Esophagus squamous epithelium (tissue), 5 donors: ENCODE measurements around the gene DAB2. TPM values are rescaled to one million over a fixed set of nuclear protein-coding genes. Genes with fewer than 3 reads are reported as not detected.

Experiments used
- DNase-seq: peaks from one replicate; lab custom pipeline; 2025; lab: John Stamatoyannopoulos, UW
- H3K27ac ChIP-seq, 4 donors: fragments of 200-600 bp; sonication (generic); one replicate each; pipeline ENCODE4 v1.5.1; 2016 to 2019; ENCODE audit warnings: mild to moderate bottlenecking in 1 of 4
- H3K27me3 ChIP-seq, 4 donors: fragments of 200-600 bp; sonication (generic); 1 replicate in 3 of 4; 2 replicates in 1 of 4; pipeline versions ENCODE4 v1.5.1 to v1.6.0; 2017 to 2021; ENCODE audit warnings: antibody characterized with exemption in 1 of 4
- H3K36me3 ChIP-seq, 3 donors: fragments of 200-600 bp; sonication (generic); one replicate each; pipeline ENCODE4 v1.5.1; 2016 to 2019
- H3K4me1 ChIP-seq, 3 donors: fragments of 200-600 bp; sonication (generic); one replicate each; pipeline ENCODE4 v1.5.1; 2017 to 2019
- H3K4me3 ChIP-seq, 4 donors: fragments of 200-600 bp; sonication (generic); 1 replicate in 3 of 4; 2 replicates in 1 of 4; pipeline ENCODE4 v1.5.1; 2016 to 2019; ENCODE audit warnings: mild to moderate bottlenecking in 2 of 4, moderate library complexity in 1 of 4
- H3K9me3 ChIP-seq, 3 donors: fragments of 200-600 bp; sonication (generic); one replicate each; pipeline ENCODE4 v1.5.1; 2016 to 2019
- POLR2A ChIP-seq, 4 donors: fragments of 450-650 bp; IDR thresholded peaks; one replicate each; pipeline ENCODE4 v1.6.1; 2017; ENCODE audit warnings: antibody characterized with exemption in 4 of 4, mild to moderate bottlenecking in 4 of 4, moderate library complexity in 3 of 4
- WGBS, 2 donors: methylation state at CpG; one replicate each; pipeline ENCODE4 v1.1.5; 2018; 5-methylcytosine and 5-hydroxymethylcytosine counted together
- intact Hi-C: fragments of 100-400 bp; cut with DNase I; formaldehyde crosslinking; loops from one replicate; pipeline ENCODE4 v1.15.0; 2022
- total RNA-seq, 4 donors: library from RNA; depleted of rRNA; stranded (reverse); fragments of >200 nt; gene quantifications; one replicate each; pipeline ENCODE4 v1.1.0, GENCODE V29; 2016
- TF ChIP-seq, protein P1 (sequence below), 6 experiments: fragments of 450-650 bp in 4 of 6; fragments of 200-600 bp in 2 of 6; sonication (generic) in 2 of 6; IDR thresholded peaks; one replicate each; pipeline ENCODE4 v1.5.1; 2016 to 2019; ENCODE audit warnings: antibody characterized with exemption in 6 of 6, mild to moderate bottlenecking in 4 of 6, moderate library complexity in 4 of 6
- donor health status: DM: yes; HTN: yes; CAD: no.

DAB2 gene
- total RNA-seq, 4 donors from 2014 or later, result 0.95 to 35.1 (median 11.8) TPM

DNA sequence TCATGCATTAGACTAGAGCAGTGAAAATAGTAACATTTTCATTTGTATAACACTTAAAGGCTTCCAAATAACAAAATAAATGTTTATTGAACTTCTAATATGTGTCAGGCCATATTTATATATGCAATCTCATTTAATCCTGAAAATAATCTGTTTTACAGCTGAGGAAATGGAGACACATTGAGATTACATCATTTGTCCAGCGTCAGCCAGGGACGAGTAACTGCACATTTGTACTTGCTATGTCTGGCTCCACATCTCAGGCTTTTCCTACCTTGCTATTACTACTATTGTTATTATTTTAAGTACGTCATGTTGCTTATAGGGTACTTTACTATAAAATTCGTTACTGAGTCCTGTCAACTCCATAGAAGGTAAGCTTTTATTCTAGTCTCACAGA, 56.7 kb downstream of the DAB2 start:
- H3K27ac ChIP-seq, result no peak overlapping the region
- no peaks in the 10 kb centered on the region for H3K27me3 ChIP-seq
- no peaks in the 10 kb centered on the region for H3K4me1 ChIP-seq
- no peak for DNase-seq
- H3K9me3 ChIP-seq, result no peaks in the 10 kb centered on the region
- TF ChIP-seq POLR2A (IDR thresholded peaks at IDR 0.05), result no peak
- TF ChIP-seq, protein P1, sequence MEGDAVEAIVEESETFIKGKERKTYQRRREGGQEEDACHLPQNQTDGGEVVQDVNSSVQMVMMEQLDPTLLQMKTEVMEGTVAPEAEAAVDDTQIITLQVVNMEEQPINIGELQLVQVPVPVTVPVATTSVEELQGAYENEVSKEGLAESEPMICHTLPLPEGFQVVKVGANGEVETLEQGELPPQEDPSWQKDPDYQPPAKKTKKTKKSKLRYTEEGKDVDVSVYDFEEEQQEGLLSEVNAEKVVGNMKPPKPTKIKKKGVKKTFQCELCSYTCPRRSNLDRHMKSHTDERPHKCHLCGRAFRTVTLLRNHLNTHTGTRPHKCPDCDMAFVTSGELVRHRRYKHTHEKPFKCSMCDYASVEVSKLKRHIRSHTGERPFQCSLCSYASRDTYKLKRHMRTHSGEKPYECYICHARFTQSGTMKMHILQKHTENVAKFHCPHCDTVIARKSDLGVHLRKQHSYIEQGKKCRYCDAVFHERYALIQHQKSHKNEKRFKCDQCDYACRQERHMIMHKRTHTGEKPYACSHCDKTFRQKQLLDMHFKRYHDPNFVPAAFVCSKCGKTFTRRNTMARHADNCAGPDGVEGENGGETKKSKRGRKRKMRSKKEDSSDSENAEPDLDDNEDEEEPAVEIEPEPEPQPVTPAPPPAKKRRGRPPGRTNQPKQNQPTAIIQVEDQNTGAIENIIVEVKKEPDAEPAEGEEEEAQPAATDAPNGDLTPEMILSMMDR (IDR thresholded peaks at IDR 0.05), result no peak
- no peak overlapping the region for H3K4me3 ChIP-seq
- WGBS, 2 donors, result 50 to 59% methylated on average over 4 of the region's 4 CpGs
- peaks cover 0 to 19% (median 0%) of the 10 kb centered on the region in 3 donors for H3K36me3 ChIP-seq
- intact Hi-C loops, result no loop called here

DNA sequence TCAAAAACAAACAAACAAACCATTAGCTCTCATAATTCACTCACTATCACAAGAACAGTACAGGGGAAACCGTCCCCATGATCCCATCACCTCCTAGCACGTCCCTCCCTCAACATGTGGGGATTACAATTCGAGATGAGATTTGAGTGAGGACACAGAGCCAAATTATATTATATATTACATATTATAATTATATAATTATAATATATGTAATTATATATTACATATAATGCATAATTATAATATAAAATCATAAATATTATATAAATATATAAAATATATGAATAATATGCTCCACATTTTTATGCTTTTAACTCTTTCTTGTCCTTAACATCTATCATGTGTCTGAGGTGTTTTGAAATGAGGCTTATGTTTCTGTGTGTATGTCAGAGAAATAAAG, 57.1 kb downstream of the DAB2 start:
- Histone ChIP-seq H3K4me3 (no peak overlapping the region), H3K9me3 (no peaks in the 10 kb centered on the region), H3K36me3 (peaks cover 0 to 19% (median 0%) of the 10 kb centered on the region in 3 donors), H3K27me3 (no peaks in the 10 kb centered on the region), H3K4me1 (no peaks in the 10 kb centered on the region), H3K27ac (no peak overlapping the region)
- 69 to 72% methylated on average over 3 of the region's 3 CpGs for WGBS, 2 donors
- TF ChIP-seq, protein P1 (IDR thresholded peaks at IDR 0.05), result no peak
- no peak for TF ChIP-seq POLR2A (IDR thresholded peaks at IDR 0.05)
- DNase-seq, result no peak
- intact Hi-C loops, result no loop called here

DNA sequence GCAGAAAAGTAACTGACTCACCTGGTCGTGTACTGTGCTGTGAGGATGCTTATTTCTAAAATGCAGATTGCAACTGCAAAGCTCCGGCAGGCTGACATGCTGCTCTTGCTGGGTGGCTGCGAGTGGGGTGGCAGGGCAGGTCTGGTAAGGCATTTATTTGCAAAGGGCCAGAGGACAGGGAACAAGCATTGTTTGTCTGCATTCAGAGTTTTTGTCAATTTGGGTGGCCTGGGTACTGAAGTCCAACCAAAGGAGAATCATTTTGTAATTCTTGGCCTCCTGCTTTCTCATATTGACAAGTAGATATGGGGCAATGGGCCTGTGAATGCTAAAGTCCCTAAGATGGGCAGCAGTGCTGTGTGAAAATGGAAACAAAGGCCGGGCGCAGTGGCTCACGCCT, 60.4 kb downstream of the DAB2 start, which contains the start of gene C9:
Gene C9 (minus strand): TSS at position 129 of the 400 bp plus-strand sequence. CDS start 31 bp downstream, at position 98.
- Histone ChIP-seq H3K36me3 (no peaks in the 10 kb centered on the region), H3K27ac (no peak within 1 kb of the TSS), H3K9me3 (no peaks in the 10 kb centered on the region), H3K4me1 (no peaks in the 10 kb centered on the region), H3K27me3 (no peaks in the 10 kb centered on the region), H3K4me3 (no peak within 1 kb of the TSS)
- intact Hi-C loops, result no loop called here
- DNase-seq, result no peak
- TF ChIP-seq, protein P1 (IDR thresholded peaks at IDR 0.05), result no peak
- TF ChIP-seq POLR2A (IDR thresholded peaks at IDR 0.05), result no peak
- 55 to 70% methylated on average over 6 of the region's 6 CpGs for WGBS, 2 donors

DNA sequence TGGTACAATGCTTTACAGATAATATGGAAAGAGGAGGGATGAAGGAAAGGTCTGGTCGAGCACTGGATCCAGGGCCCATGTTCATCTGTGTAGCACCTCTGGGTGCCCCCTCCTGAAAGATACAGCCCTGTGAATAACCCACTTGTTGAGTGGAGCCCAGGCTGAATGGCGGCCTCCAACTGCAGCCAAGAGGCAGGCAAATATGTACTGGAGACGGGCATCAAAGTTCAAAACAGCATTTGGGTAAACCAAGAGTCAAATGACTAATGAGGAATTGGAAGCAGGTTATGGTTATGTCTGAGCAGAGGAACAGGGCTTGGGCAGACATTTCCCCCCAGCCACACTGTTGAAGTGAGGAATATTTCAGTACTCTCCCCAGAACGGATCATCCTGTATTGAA, 61.6 kb downstream of the DAB2 start:
- TF ChIP-seq POLR2A (IDR thresholded peaks at IDR 0.05), result no peak
- TF ChIP-seq, protein P1 (IDR thresholded peaks at IDR 0.05), result no peak
- Histone ChIP-seq H3K36me3 (no peaks in the 10 kb centered on the region), H3K4me3 (no peak overlapping the region), H3K4me1 (no peaks in the 10 kb centered on the region), H3K27ac (no peak overlapping the region), H3K9me3 (no peaks in the 10 kb centered on the region), H3K27me3 (no peaks in the 10 kb centered on the region)
- intact Hi-C loops, result no loop called here
- DNase-seq, result no peak
- WGBS, 2 donors, result 84 to 91% methylated on average over 4 of the region's 4 CpGs

DNA sequence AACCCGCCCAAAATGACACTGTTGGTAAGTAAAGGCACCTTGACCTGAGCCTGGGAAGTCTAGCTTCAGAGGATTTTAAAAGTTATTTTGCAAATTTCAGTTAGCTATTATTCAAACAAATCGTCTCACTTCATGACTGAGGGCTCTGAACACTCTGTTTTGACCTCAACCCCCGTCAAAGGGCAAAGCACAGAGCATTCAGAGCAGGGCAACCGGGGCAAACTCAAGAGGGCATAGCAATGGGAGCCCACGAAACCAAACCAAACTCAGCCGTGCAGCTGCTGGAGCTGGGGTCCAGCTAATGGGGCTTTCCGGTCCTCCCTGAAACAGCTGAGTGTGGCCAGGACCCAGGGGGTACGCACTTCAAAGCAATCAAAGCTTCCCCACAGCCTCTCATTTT, 62.1 kb downstream of the DAB2 start:
- Histone ChIP-seq H3K4me3 (no peak overlapping the region), H3K27me3 (no peaks in the 10 kb centered on the region), H3K27ac (no peak overlapping the region), H3K36me3 (no peaks in the 10 kb centered on the region), H3K4me1 (no peaks in the 10 kb centered on the region), H3K9me3 (no peaks in the 10 kb centered on the region)
- TF ChIP-seq, protein P1 (IDR thresholded peaks at IDR 0.05), result no peak
- TF ChIP-seq POLR2A (IDR thresholded peaks at IDR 0.05), result no peak
- no peak for DNase-seq
- 72 to 73% methylated on average over 7 to 8 of the region's 8 CpGs for WGBS, 2 donors
- intact Hi-C loops, result no loop called here
